K562 (cell line): ENCODE data around the gene ZNF716. TPM values are rescaled to one million over a fixed set of nuclear protein-coding genes. Genes with fewer than 3 reads are reported as not detected.

ENCODE experiments used
- ATAC-seq: fragments of 200-7000 bp; cut with Tn5 transposase; 3 replicates; pipeline ENCODE4 v1.9.1; 2020; ENCODE audit warnings: moderate library complexity
- BruUV-seq: library from RNA; stranded (reverse); fragments of 400-500 nt; replicated peaks from 2 replicates; lab custom pipeline; 2021; lab: Mats Ljungman, UMichigan
- CTCF ChIA-PET: fragments of 300-600 bp; formaldehyde crosslinking; extraction: SDS; loops from one replicate; lab custom pipeline; 2021; ENCODE audit warnings: low intra/inter-chr PET ratio; lab: Yijun Ruan, JAX
- POLR2A ChIA-PET: fragments of 300-600, 350-650 bp; sonication (Branson Sonifier 250); formaldehyde crosslinking; extraction: SDS; loops from one replicate; lab custom pipeline; 2021; ENCODE audit warnings: antibody characterized with exemption, inconsistent platforms; lab: Yijun Ruan, JAX
- DNase-seq, 4 experiments: peaks; one replicate each; pipeline versions ENCODE4 v3.0.0 to v3.0.0-alpha.2; 2011 to 2018; ENCODE audit warnings: low spot score in 3 of 4, mixed read lengths in 3 of 4; ENCODE audit errors: extremely low read depth in 1 of 4
- FAIRE-seq: peaks from 2 replicates; lab custom pipeline; 2011; peaks lifted over from hg19 to GRCh38; lab: Jason Lieb, UNC
- H2AFZ ChIP-seq: 2 replicates; pipeline ENCODE4 v1.6.0; 2011; ENCODE audit warnings: low read depth, low read length, control low read depth, inconsistent platforms
- H3K27ac ChIP-seq: fragments of 200-600 bp; 3 replicates; pipeline ENCODE4 v1.8.0; 2011; ENCODE audit warnings: low read depth, mild to moderate bottlenecking, control low read depth, inconsistent platforms, low read length, moderate library complexity, mixed read lengths; ENCODE audit errors: extremely low read depth
- H3K27me3 ChIP-seq, 2 experiments: fragments of 300-600 bp in 1 of 2; 2 replicates in 1 of 2; 3 replicates in 1 of 2; pipeline versions ENCODE4 v1.6.0 to v1.8.0; 2011; ENCODE audit warnings: inconsistent platforms in 2 of 2, low read length in 2 of 2, mild to moderate bottlenecking in 1 of 2, mixed read lengths in 1 of 2, moderate library complexity in 1 of 2; ENCODE audit not compliant: control insufficient read depth in 2 of 2, insufficient read depth in 2 of 2
- H3K36me3 ChIP-seq: fragments of 300-600 bp; 3 replicates; pipeline ENCODE4 v1.8.0; 2011; ENCODE audit warnings: mild to moderate bottlenecking, low read length, inconsistent platforms; ENCODE audit not compliant: control insufficient read depth, insufficient read depth
- H3K4me1 ChIP-seq, 2 experiments: fragments of 200-600 bp in 1 of 2; replicated peaks in 1 of 2; 2 replicates in 1 of 2; 3 replicates in 1 of 2; pipeline versions ENCODE4 v1.5.1 to v1.8.0; 2011; ENCODE audit warnings: inconsistent platforms in 2 of 2, low read length in 2 of 2, mild to moderate bottlenecking in 1 of 2, mixed read lengths in 1 of 2, moderate library complexity in 1 of 2; ENCODE audit not compliant: control insufficient read depth in 2 of 2, insufficient read depth in 2 of 2
- H3K4me2 ChIP-seq: 2 replicates; pipeline ENCODE4 v1.6.1; 2011; ENCODE audit warnings: low read length, control low read depth, inconsistent platforms, mixed read lengths; ENCODE audit not compliant: insufficient read depth
- H3K4me3 ChIP-seq: fragments of 200-600 bp; sonication (generic), shearing (Covaris generic); 2 replicates; pipeline ENCODE4 v1.5.1; 2016; ENCODE audit warnings: control low read depth, inconsistent platforms
- H3K79me2 ChIP-seq: fragments of 200-600 bp; 3 replicates; pipeline ENCODE4 v1.8.0; 2011; ENCODE audit warnings: low read length, inconsistent platforms; ENCODE audit not compliant: control insufficient read depth, insufficient read depth
- H3K9ac ChIP-seq, 2 experiments: 2 replicates each; pipeline versions ENCODE4 v1.6.0 to v1.6.1; 2011; ENCODE audit warnings: low read depth in 2 of 2, low read length in 2 of 2, control low read depth in 1 of 2, inconsistent platforms in 1 of 2, mild to moderate bottlenecking in 1 of 2, mixed read lengths in 1 of 2; ENCODE audit not compliant: insufficient read depth in 1 of 2
- H3K9me1 ChIP-seq: one replicate; pipeline ENCODE4 v1.6.0; 2011; ENCODE audit warnings: inconsistent platforms, mild to moderate bottlenecking, low read length, moderate library complexity; ENCODE audit not compliant: control insufficient read depth, insufficient read depth
- H3K9me3 ChIP-seq: replicated peaks from 2 replicates; pipeline ENCODE4 v1.5.1; 2011; ENCODE audit warnings: low read depth, low read length, inconsistent platforms; ENCODE audit not compliant: control insufficient read depth, insufficient read depth
- H4K20me1 ChIP-seq: replicated peaks from 2 replicates; pipeline ENCODE4 v1.6.1; 2011; ENCODE audit warnings: low read length, inconsistent platforms, mixed read lengths; ENCODE audit not compliant: control insufficient read depth, insufficient read depth
- ADNP ChIP-seq: fragments of 200-800 bp; sonication (Bioruptor generic); IDR thresholded peaks from 2 replicates; pipeline ENCODE4 v1.6.1; 2016; ENCODE audit warnings: missing genetic modification characterization, missing compliant biosample characterization
- BRF1 ChIP-seq: IDR thresholded peaks from 3 replicates; pipeline ENCODE4 v1.6.1; 2011; ENCODE audit warnings: borderline replicate concordance, mild to moderate bottlenecking; ENCODE audit not compliant: insufficient read length; ENCODE audit errors: extremely low read depth
- CHD1 ChIP-seq: fragments of 200-600 bp; sonication (generic); IDR thresholded peaks from one replicate; pipeline ENCODE4 v1.6.1; 2012; ENCODE audit warnings: mild to moderate bottlenecking, moderate library complexity, low read length, inconsistent platforms
- DDX20 ChIP-seq: fragments of 450-650 bp; IDR thresholded peaks from 2 replicates; pipeline ENCODE4 v1.6.1; 2016; ENCODE audit warnings: missing genetic modification characterization, low read depth, mild to moderate bottlenecking, missing compliant biosample characterization, moderate library complexity
- IRF2 ChIP-seq: sonication (generic); formaldehyde crosslinking; IDR thresholded peaks from 2 replicates; pipeline ENCODE4 v1.8.1; 2022; ENCODE audit warnings: mild to moderate bottlenecking, missing genetic modification reagents
- MBD1 ChIP-seq: fragments of 250-450 bp; sonication (Bioruptor Pico); IDR thresholded peaks from 2 replicates; pipeline ENCODE4 v1.8.0; 2022; ENCODE audit warnings: inconsistent platforms
- MYNN ChIP-seq, 2 experiments: sonication (generic); formaldehyde crosslinking in 1 of 2; IDR thresholded peaks; 2 replicates each; pipeline versions ENCODE4 v1.5.0 to v1.6.1; 2016 to 2020; ENCODE audit warnings: antibody characterized with exemption in 1 of 2, missing genetic modification reagents in 1 of 2
- RAD21 ChIP-seq, 2 experiments: fragments of 250-450 bp in 1 of 2; fragments of 450-650 bp in 1 of 2; sonication (Bioruptor Pico) in 1 of 2; formaldehyde crosslinking in 1 of 2; IDR thresholded peaks in 1 of 2; conservative IDR thresholded peaks in 1 of 2; 2 replicates each; pipeline versions ENCODE4 v1.4.0 to v1.8.0; 2020 to 2022; ENCODE audit warnings: mild to moderate bottlenecking in 2 of 2, moderate library complexity in 1 of 2
- SREBF2 ChIP-seq: sonication (generic); formaldehyde crosslinking; IDR thresholded peaks from 2 replicates; pipeline ENCODE4 v1.4.0; 2020; ENCODE audit warnings: mild to moderate bottlenecking, missing genetic modification reagents
- TAF9B ChIP-seq: fragments of 450-650 bp; IDR thresholded peaks from 2 replicates; pipeline ENCODE4 v1.6.1; 2018; ENCODE audit warnings: mild to moderate bottlenecking; ENCODE audit not compliant: partially characterized antibody
- TEAD2 ChIP-seq: fragments of 450-650 bp; IDR thresholded peaks from 2 replicates; pipeline ENCODE4 v1.6.1; 2016; ENCODE audit warnings: missing genetic modification characterization, control low read depth, missing compliant biosample characterization
- ZFP1 ChIP-seq: fragments of 450-650 bp; formaldehyde crosslinking; IDR thresholded peaks from 2 replicates; pipeline ENCODE4 v1.4.0; 2020; ENCODE audit warnings: mild to moderate bottlenecking, mixed read lengths
- ZNF143 ChIP-seq: sonication (generic); formaldehyde crosslinking; IDR thresholded peaks from 2 replicates; pipeline ENCODE4 v1.9.0; 2022; ENCODE audit warnings: mild to moderate bottlenecking, missing genetic modification reagents
- WGBS: fragments of 100-300 bp; shearing (Covaris generic); methylation state at CpG from one replicate; pipeline ENCODE4 v1.1.6; 2016; ENCODE audit warnings: low coverage, mixed read lengths; ENCODE audit not compliant: insufficient coverage; ENCODE audit errors: missing lambda C conversion rate; 5-methylcytosine and 5-hydroxymethylcytosine counted together
- in situ Hi-C: fragments of 300-500 bp; cut with MboI; formaldehyde crosslinking; loops from 4 replicates; pipeline ENCODE4 v1.15.0; 2018; ENCODE audit warnings: inconsistent platforms, mixed read lengths
- intact Hi-C: fragments of 100-400 bp; cut with micrococcal nuclease; formaldehyde crosslinking; loops from 2 replicates; pipeline ENCODE4 v1.14.2; 2022
- polyA plus RNA-seq, 8 experiments: library from polyadenylated mRNA; depleted of rRNA in 4 of 8; stranded (reverse) in 5 of 8; unstranded in 3 of 8; fragments of >200 nt; fragmentation: Nextera tagmentation in 2 of 8; fragmentation: Illumina TruSeq in 1 of 8; extraction: Ambion mirVana in 2 of 8; extraction: Trizol in 1 of 8; gene quantifications; 2 replicates each; pipeline versions ENCODE4 v1.2.1 to v1.2.3, GENCODE V29; 2011 to 2014; ENCODE audit warnings: inconsistent platforms in 1 of 8, missing spikeins in 1 of 8
- total RNA-seq, 7 experiments: library from RNA; depleted of rRNA in 6 of 7; stranded (reverse); fragments of >200 nt in 6 of 7; fragmentation: Illumina TruSeq in 2 of 7; extraction: Trizol in 2 of 7; gene quantifications; 2 replicates each; pipeline versions ENCODE4 v1.2.1 to v1.2.3, GENCODE V29; 2011 to 2021; ENCODE audit warnings: low replicate concordance in 1 of 7
- TF ChIP-seq, protein P1 (sequence below): sonication (generic); formaldehyde crosslinking; IDR thresholded peaks from 2 replicates; pipeline ENCODE4 v1.8.0; 2023; ENCODE audit warnings: mild to moderate bottlenecking, missing genetic modification reagents
- TF ChIP-seq, protein P2 (sequence below), 2 experiments: fragments of 450-650 bp; conservative IDR thresholded peaks; 2 replicates each; pipeline ENCODE4 v1.6.1; 2017; ENCODE audit warnings: mild to moderate bottlenecking in 2 of 2, moderate library complexity in 2 of 2

The ZNF716 gene
- total and polyA plus RNA-seq, 9 of the 15 experiments (the other 6 are each of a cell fraction or from before 2014, with no cell fraction given), result not detected

- intact Hi-C loops, result no loop called here
- DNase-seq (no peak), ATAC-seq (no peak), FAIRE-seq (no peak)
- CTCF ChIA-PET, result no interaction called here
- H3K4me2 ChIP-seq, result no peak overlapping the region
- TF ChIP-seq ZFP1 (CRISPR knock-in tag), result no peak
- TF ChIP-seq IRF2, result no peak
- no peak for TF ChIP-seq CHD1
- TF ChIP-seq MYNN (IDR thresholded peaks at IDR 0.05), result no peak
- TF ChIP-seq MYNN (CRISPR knock-in tag; IDR thresholded peaks at IDR 0.05), result no peak
- no peak for TF ChIP-seq BRF1
- TF ChIP-seq, protein P1, sequence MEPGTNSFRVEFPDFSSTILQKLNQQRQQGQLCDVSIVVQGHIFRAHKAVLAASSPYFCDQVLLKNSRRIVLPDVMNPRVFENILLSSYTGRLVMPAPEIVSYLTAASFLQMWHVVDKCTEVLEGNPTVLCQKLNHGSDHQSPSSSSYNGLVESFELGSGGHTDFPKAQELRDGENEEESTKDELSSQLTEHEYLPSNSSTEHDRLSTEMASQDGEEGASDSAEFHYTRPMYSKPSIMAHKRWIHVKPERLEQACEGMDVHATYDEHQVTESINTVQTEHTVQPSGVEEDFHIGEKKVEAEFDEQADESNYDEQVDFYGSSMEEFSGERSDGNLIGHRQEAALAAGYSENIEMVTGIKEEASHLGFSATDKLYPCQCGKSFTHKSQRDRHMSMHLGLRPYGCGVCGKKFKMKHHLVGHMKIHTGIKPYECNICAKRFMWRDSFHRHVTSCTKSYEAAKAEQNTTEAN (CRISPR knock-in tag), result no peak
- TF ChIP-seq SREBF2 (CRISPR knock-in tag), result no peak
- TF ChIP-seq MBD1 (CRISPR knock-in tag), result no peak
- TF ChIP-seq TAF9B, result no peak
- no peak for TF ChIP-seq TEAD2
- TF ChIP-seq, protein P2, sequence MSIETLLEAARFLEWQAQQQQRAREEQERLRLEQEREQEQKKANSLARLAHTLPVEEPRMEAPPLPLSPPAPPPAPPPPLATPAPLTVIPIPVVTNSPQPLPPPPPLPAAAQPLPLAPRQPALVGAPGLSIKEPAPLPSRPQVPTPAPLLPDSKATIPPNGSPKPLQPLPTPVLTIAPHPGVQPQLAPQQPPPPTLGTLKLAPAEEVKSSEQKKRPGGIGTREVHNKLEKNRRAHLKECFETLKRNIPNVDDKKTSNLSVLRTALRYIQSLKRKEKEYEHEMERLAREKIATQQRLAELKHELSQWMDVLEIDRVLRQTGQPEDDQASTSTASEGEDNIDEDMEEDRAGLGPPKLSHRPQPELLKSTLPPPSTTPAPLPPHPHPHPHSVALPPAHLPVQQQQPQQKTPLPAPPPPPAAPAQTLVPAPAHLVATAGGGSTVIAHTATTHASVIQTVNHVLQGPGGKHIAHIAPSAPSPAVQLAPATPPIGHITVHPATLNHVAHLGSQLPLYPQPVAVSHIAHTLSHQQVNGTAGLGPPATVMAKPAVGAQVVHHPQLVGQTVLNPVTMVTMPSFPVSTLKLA (conservative IDR thresholded peaks at IDR 0.05), result no peak
- TF ChIP-seq DDX20 (tag), result no peak
- TF ChIP-seq RAD21 (CRISPR knock-in tag; conservative IDR thresholded peaks at IDR 0.05 in 1 of 2, IDR thresholded peaks at IDR 0.05 in 1 of 2), result no peak
- TF ChIP-seq ZNF143, result no peak
- no peak for TF ChIP-seq ADNP (tag)
- no peak overlapping the region for H3K27ac ChIP-seq
- no peaks in the 10 kb centered on the region for H3K27me3 ChIP-seq
- no TSS peak for BruUV-seq
- POLR2A ChIA-PET, result no interaction called here
- no peaks in the 10 kb centered on the region for H3K9me3 ChIP-seq
- no peak overlapping the region for H3K9ac ChIP-seq
- WGBS, result 2% methylated on average over 30 of the region's 39 CpGs
- no peaks in the 10 kb centered on the region for H3K4me1 ChIP-seq
- H3K79me2 ChIP-seq, result no peaks in the 10 kb centered on the region
- in situ Hi-C loops, result no loop called here
- H3K4me3 ChIP-seq, result no peak overlapping the region
- no peaks in the 10 kb centered on the region for H3K36me3 ChIP-seq
- no peaks in the 10 kb centered on the region for H3K9me1 ChIP-seq
- no peaks in the 10 kb centered on the region for H4K20me1 ChIP-seq
- H2AFZ ChIP-seq, result no peak overlapping the region
Measured at GRCh38 chr7:57425239-57425944, 24.6 kb upstream of the ZNF716 start.
